Testis (tissue), 3 donors: ENCODE measurements around the gene MTUS2. TPM values are rescaled to one million over a fixed set of nuclear protein-coding genes. Genes with fewer than 3 reads are reported as not detected.

Experiments
- DNase-seq: peaks from one replicate; pipeline ENCODE4 v3.0.0-alpha.2; 2019
- H3K27ac ChIP-seq, 2 donors: fragments of 200-600 bp; sonication (generic); one replicate each; pipeline ENCODE4 v1.5.1; 2019
- H3K27me3 ChIP-seq: fragments of 200-600 bp; sonication (generic); one replicate; pipeline ENCODE4 v1.5.1; 2019
- H3K36me3 ChIP-seq: fragments of 200-600 bp; sonication (generic); one replicate; pipeline ENCODE4 v1.5.1; 2017; ENCODE audit warnings: low read depth; ENCODE audit errors: missing control alignments
- H3K4me1 ChIP-seq: fragments of 200-600 bp; sonication (generic); one replicate; pipeline ENCODE4 v1.5.1; 2019
- H3K4me3 ChIP-seq, 2 donors: fragments of 200-600 bp; sonication (generic); one replicate each; pipeline ENCODE4 v1.5.1; 2017 to 2019
- H3K9me3 ChIP-seq: fragments of 200-600 bp; sonication (generic); one replicate; pipeline ENCODE4 v1.5.1; 2017
- CTCF ChIP-seq, 3 experiments: fragments of 450-650 bp in 2 of 3; fragments of 200-600 bp in 1 of 3; sonication (generic) in 1 of 3; IDR thresholded peaks; one replicate each; pipeline ENCODE4 v1.5.1; 2016 to 2019; ENCODE audit warnings: antibody characterized with exemption in 3 of 3, mild to moderate bottlenecking in 2 of 3, moderate library complexity in 1 of 3
- POLR2A ChIP-seq: fragments of 450-650 bp; IDR thresholded peaks from one replicate; pipeline ENCODE4 v1.6.1; 2017; ENCODE audit warnings: antibody characterized with exemption, mild to moderate bottlenecking, moderate library complexity
- WGBS, 2 donors: methylation state at CpG; one replicate each; pipeline ENCODE4 v1.1.5; 2018; 5-methylcytosine and 5-hydroxymethylcytosine counted together
- intact Hi-C: fragments of 100-400 bp; cut with DNase I; formaldehyde crosslinking; loops from one replicate; pipeline ENCODE4 v1.15.1; 2023; ENCODE audit warnings: low total_unique reads
- polyA plus RNA-seq: library from polyadenylated mRNA; stranded (reverse); fragments of 350-450 nt; fragmentation: Illumina TruSeq; extraction: RNeasy Lipid Tissue Mini Kit (QIAGEN cat#74804); gene quantifications from one replicate; pipeline ENCODE4 v1.2.3, GENCODE V29; 2014; ENCODE audit warnings: low read depth, low replicate concordance; ENCODE audit not compliant: insufficient read depth
- total RNA-seq, 2 donors: library from RNA; depleted of rRNA; stranded (reverse); fragments of >200 nt; gene quantifications; one replicate each; pipeline ENCODE4 v1.2.3, GENCODE V29; 2016

The MTUS2 gene
- total and polyA plus RNA-seq, 3 donors from 2014 or later, result 2.1 to 9.2 (median 8.3) TPM

GRCh38 chr13:29355029-29355428, 534.9 kb downstream of the MTUS2 start:
- Histone ChIP-seq H3K4me1 (no peaks in the 10 kb centered on the region), H3K27me3 (no peaks in the 10 kb centered on the region), H3K27ac (no peak overlapping the region), H3K36me3 (no peaks in the 10 kb centered on the region), H3K4me3 (no peak overlapping the region), H3K9me3 (no peaks in the 10 kb centered on the region)
- no peak for DNase-seq
- 70 to 72% methylated on average over 6 of the region's 6 CpGs for WGBS, 2 donors
- no peak for TF ChIP-seq POLR2A
- TF ChIP-seq CTCF (IDR thresholded peaks at IDR 0.05), result no peak
- intact Hi-C loops, result no loop called here

GRCh38 chr13:29359181-29359580, 539.0 kb downstream of the MTUS2 start:
- Histone ChIP-seq H3K27me3 (no peaks in the 10 kb centered on the region), H3K9me3 (no peaks in the 10 kb centered on the region), H3K4me1 (peaks cover 3% of the 10 kb centered on the region), H3K27ac (no peak overlapping the region), H3K36me3 (no peaks in the 10 kb centered on the region), H3K4me3 (no peak overlapping the region)
- WGBS, 2 donors, result 92 to 95% methylated on average over 17 to 19 of the region's 19 CpGs
- DNase-seq, result no peak
- intact Hi-C loops, result no loop called here
- TF ChIP-seq CTCF (IDR thresholded peaks at IDR 0.05) (no peak), POLR2A (no peak)

- Histone ChIP-seq H3K27ac (no peak overlapping the region), H3K4me1 (peaks cover 3% of the 10 kb centered on the region), H3K9me3 (no peaks in the 10 kb centered on the region), H3K27me3 (no peaks in the 10 kb centered on the region), H3K36me3 (no peaks in the 10 kb centered on the region), H3K4me3 (no peak overlapping the region)
- peak; percentile 59 for DNase-seq
- 43 to 77% methylated on average over 3 of the region's 3 CpGs for WGBS, 2 donors
- TF ChIP-seq CTCF (IDR thresholded peaks at IDR 0.05) (no peak), POLR2A (no peak)
- intact Hi-C loops, result no loop called here
Observed at GRCh38 chr13:29361716-29362115, 541.6 kb downstream of the MTUS2 start.

- H3K4me3 ChIP-seq, result no peak overlapping the region
- no peaks in the 10 kb centered on the region for H3K36me3 ChIP-seq
- peaks cover 3% of the 10 kb centered on the region for H3K4me1 ChIP-seq
- DNase-seq, result peak; percentile 58
- no peaks in the 10 kb centered on the region for H3K27me3 ChIP-seq
- intact Hi-C loops, result no loop called here
- TF ChIP-seq POLR2A (no peak), CTCF (IDR thresholded peaks at IDR 0.05) (peak; percentile 70 to 82 (median 78))
- 30 to 33% methylated on average over 6 of the region's 6 CpGs for WGBS, 2 donors
- no peaks in the 10 kb centered on the region for H3K9me3 ChIP-seq
- H3K27ac ChIP-seq, result no peak overlapping the region
Observed at GRCh38 chr13:29362849-29363604, 542.9 kb downstream of the MTUS2 start.
